ENCODE data around the gene MREG. TPM values are rescaled to one million over a fixed set of nuclear protein-coding genes. Genes with fewer than 3 reads are reported as not detected.

Gene MREG
- total and polyA plus RNA-seq, 10 of the 15 experiments (the other 5 are each of a cell fraction or from before 2014, with no cell fraction given): 6.9 to 45.0 (median 28.5) TPM

DNA sequence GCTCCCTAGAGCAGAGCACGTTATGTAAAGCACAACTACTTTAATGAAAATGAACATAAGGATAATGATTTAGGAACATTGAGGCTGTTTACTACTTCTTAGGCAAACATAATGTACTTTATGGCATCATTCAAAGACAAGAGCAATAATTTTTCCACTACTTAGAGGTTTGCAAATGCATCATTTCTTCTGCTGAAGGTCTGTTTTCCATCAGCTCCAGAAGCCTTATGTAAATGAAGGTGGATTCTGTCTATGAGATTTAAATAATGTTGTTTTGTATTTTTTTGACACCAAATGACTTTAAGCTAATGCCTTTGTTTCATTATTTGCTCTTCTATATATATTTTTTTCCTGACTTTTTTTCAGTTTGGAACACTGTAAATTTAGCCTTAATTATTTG is 28.1 kb downstream of the MREG start:
- RAD21 ChIA-PET (ENCODE audit: unreplicated experiment): interaction anchor here (1.3 to 1.4 kb wide), 2 partner anchors 30 to 35 kb away, joined by 3 read pairs; no protein-coding TSS in a partner anchor
- Histone ChIP-seq H3K9ac (ENCODE audit: control insufficient read depth, insufficient read depth, low read length) (no peak overlapping the region), H2AFZ (ENCODE audit: control insufficient read depth, low read depth, low read length) (no peak overlapping the region), H3K9me3 (replicated peaks; ENCODE audit: control insufficient read depth, insufficient read depth, low read length) (peaks cover 12% of the 10 kb centered on the region; the same call in 2 of the 3 replicates), H3K27ac (ENCODE audit: control insufficient read depth, insufficient read depth) (no peak overlapping the region), H3K27me3 (replicated peaks in 1 of 2; ENCODE audit: control insufficient read depth in 2 of 2, insufficient read depth in 2 of 2, low read length in 1 of 2) (no peaks in the 10 kb centered on the region), H3K79me2 (ENCODE audit: control insufficient read depth, insufficient read depth, low read length) (peaks cover 18% of the 10 kb centered on the region), H3K4me2 (ENCODE audit: control insufficient read depth, insufficient read depth) (no peak overlapping the region), H4K20me1 (ENCODE audit: control insufficient read depth, insufficient read depth) (no peaks in the 10 kb centered on the region), H3K4me1 (ENCODE audit: control insufficient read depth, insufficient read depth, low read length) (peaks cover 10% of the 10 kb centered on the region), H3K4me3 (no peak overlapping the region), H3K36me3 (ENCODE audit: control insufficient read depth in 2 of 2, insufficient read depth in 2 of 2, low read length in 1 of 2) (peaks cover 4 to 5% of the 10 kb centered on the region in 2 experiments; a peak in 3 of 4 replicates)
- in situ Hi-C loops (cut with MboI): no loop called here
- POLR2A ChIA-PET: interaction anchor here (0.9 to 1.7 kb wide), 3 partner anchors 16 to 27 kb away, joined by 3 to 5 read pairs (median 4); no protein-coding TSS in a partner anchor
- no TSS peak for BruUV-seq (replicated peaks)
- intact Hi-C loops (cut with micrococcal nuclease; ENCODE audit: unreplicated experiment): no loop called here
- ATAC-seq: no peak
- CTCF ChIA-PET: interaction anchor here (1.2 to 3.0 kb wide), 10 partner anchors 10 to 682 kb away, joined by 3 to 18 read pairs (median 4); partner anchors contain the start of gene MREG
- FAIRE-seq: no peak
- no peak for DNase-seq (ENCODE audit: low read depth, low spot score)
- SMC1A ChIA-PET (ENCODE audit: uncharacterized antibody, unreplicated experiment): interaction anchor here (1.4 to 2.3 kb wide), 10 partner anchors 10 to 38 kb away, joined by 4 to 9 read pairs (median 6); no protein-coding TSS in a partner anchor
- WGBS (ENCODE audit: insufficient coverage, insufficient replicate concordance, low lambda C conversion rate, missing lambda C conversion rate): 93% methylated on average over 1 of the region's 1 CpG
- TF ChIP-seq SMARCA5 (IDR thresholded peaks at IDR 0.05): no peak
- TF ChIP-seq DPF2 (IDR thresholded peaks at IDR 0.05): no peak
- TF ChIP-seq SP1 (IDR thresholded peaks at IDR 0.05; ENCODE audit: low read depth, low read length): no peak
- no peak for TF ChIP-seq HDGF (IDR thresholded peaks at IDR 0.05)
- TF ChIP-seq, protein P1, sequence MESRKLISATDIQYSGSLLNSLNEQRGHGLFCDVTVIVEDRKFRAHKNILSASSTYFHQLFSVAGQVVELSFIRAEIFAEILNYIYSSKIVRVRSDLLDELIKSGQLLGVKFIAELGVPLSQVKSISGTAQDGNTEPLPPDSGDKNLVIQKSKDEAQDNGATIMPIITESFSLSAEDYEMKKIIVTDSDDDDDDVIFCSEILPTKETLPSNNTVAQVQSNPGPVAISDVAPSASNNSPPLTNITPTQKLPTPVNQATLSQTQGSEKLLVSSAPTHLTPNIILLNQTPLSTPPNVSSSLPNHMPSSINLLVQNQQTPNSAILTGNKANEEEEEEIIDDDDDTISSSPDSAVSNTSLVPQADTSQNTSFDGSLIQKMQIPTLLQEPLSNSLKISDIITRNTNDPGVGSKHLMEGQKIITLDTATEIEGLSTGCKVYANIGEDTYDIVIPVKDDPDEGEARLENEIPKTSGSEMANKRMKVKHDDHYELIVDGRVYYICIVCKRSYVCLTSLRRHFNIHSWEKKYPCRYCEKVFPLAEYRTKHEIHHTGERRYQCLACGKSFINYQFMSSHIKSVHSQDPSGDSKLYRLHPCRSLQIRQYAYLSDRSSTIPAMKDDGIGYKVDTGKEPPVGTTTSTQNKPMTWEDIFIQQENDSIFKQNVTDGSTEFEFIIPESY (IDR thresholded peaks at IDR 0.05): no peak
- TF ChIP-seq RUNX3 (IDR thresholded peaks at IDR 0.05; ENCODE audit: low read length): no peak
- no peak for TF ChIP-seq MYC (IDR thresholded peaks at IDR 0.05; ENCODE audit: insufficient read depth, insufficient read length, insufficient replicate concordance, low read length, severe bottlenecking)
- no peak for TF ChIP-seq ZZZ3 (IDR thresholded peaks at IDR 0.05; ENCODE audit: control insufficient read depth, insufficient read length, low read depth)
- no peak for TF ChIP-seq MEF2B (IDR thresholded peaks at IDR 0.05; ENCODE audit: partially characterized antibody, poor library complexity, severe bottlenecking)
- TF ChIP-seq SPI1 (IDR thresholded peaks at IDR 0.05; ENCODE audit: borderline replicate concordance, insufficient read depth, low read depth, low read length): no peak
- TF ChIP-seq NRF1 (conservative IDR thresholded peaks at IDR 0.05; ENCODE audit: low read depth, low read length): no peak
- TF ChIP-seq, protein P2, sequence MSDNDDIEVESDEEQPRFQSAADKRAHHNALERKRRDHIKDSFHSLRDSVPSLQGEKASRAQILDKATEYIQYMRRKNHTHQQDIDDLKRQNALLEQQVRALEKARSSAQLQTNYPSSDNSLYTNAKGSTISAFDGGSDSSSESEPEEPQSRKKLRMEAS (IDR thresholded peaks at IDR 0.05; ENCODE audit: low read depth, low read length): no peak
- TF ChIP-seq, protein P3, sequence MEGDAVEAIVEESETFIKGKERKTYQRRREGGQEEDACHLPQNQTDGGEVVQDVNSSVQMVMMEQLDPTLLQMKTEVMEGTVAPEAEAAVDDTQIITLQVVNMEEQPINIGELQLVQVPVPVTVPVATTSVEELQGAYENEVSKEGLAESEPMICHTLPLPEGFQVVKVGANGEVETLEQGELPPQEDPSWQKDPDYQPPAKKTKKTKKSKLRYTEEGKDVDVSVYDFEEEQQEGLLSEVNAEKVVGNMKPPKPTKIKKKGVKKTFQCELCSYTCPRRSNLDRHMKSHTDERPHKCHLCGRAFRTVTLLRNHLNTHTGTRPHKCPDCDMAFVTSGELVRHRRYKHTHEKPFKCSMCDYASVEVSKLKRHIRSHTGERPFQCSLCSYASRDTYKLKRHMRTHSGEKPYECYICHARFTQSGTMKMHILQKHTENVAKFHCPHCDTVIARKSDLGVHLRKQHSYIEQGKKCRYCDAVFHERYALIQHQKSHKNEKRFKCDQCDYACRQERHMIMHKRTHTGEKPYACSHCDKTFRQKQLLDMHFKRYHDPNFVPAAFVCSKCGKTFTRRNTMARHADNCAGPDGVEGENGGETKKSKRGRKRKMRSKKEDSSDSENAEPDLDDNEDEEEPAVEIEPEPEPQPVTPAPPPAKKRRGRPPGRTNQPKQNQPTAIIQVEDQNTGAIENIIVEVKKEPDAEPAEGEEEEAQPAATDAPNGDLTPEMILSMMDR (IDR thresholded peaks at IDR 0.05 in 2 of 3, conservative IDR thresholded peaks at IDR 0.05 in 1 of 3; ENCODE audit: control insufficient read depth in 2 of 3, extremely low read depth in 1 of 3, insufficient read depth in 1 of 3, low read depth in 3 of 3, low read length in 3 of 3): no peak
- TF ChIP-seq TBL1XR1 (IDR thresholded peaks at IDR 0.05; ENCODE audit: low read depth, low read length): no peak
- TF ChIP-seq, protein P4, sequence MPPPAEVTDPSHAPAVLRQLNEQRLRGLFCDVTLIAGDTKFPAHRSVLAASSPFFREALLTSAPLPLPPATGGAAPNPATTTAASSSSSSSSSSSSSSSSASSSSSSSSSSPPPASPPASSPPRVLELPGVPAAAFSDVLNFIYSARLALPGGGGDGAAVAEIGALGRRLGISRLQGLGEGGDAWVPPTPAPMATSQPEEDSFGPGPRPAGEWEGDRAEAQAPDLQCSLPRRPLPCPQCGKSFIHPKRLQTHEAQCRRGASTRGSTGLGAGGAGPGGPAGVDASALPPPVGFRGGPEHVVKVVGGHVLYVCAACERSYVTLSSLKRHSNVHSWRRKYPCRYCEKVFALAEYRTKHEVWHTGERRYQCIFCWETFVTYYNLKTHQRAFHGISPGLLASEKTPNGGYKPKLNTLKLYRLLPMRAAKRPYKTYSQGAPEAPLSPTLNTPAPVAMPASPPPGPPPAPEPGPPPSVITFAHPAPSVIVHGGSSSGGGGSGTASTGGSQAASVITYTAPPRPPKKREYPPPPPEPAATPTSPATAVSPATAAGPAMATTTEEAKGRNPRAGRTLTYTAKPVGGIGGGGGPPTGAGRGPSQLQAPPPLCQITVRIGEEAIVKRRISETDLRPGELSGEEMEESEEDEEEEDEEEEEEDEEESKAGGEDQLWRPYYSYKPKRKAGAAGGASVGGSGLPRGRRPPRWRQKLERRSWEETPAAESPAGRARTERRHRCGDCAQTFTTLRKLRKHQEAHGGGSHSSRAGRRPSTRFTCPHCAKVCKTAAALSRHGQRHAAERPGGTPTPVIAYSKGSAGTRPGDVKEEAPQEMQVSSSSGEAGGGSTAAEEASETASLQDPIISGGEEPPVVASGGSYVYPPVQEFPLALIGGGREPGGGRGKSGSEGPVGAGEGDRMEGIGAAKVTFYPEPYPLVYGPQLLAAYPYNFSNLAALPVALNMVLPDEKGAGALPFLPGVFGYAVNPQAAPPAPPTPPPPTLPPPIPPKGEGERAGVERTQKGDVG (CRISPR knock-in tag; IDR thresholded peaks at IDR 0.05): no peak
